ENCODE measurements around the gene HK2.

- TF ChIP-seq, protein P1, sequence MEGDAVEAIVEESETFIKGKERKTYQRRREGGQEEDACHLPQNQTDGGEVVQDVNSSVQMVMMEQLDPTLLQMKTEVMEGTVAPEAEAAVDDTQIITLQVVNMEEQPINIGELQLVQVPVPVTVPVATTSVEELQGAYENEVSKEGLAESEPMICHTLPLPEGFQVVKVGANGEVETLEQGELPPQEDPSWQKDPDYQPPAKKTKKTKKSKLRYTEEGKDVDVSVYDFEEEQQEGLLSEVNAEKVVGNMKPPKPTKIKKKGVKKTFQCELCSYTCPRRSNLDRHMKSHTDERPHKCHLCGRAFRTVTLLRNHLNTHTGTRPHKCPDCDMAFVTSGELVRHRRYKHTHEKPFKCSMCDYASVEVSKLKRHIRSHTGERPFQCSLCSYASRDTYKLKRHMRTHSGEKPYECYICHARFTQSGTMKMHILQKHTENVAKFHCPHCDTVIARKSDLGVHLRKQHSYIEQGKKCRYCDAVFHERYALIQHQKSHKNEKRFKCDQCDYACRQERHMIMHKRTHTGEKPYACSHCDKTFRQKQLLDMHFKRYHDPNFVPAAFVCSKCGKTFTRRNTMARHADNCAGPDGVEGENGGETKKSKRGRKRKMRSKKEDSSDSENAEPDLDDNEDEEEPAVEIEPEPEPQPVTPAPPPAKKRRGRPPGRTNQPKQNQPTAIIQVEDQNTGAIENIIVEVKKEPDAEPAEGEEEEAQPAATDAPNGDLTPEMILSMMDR (IDR thresholded peaks at IDR 0.05; ENCODE audit: borderline replicate concordance, extremely low read depth, low read length, poor library complexity, severe bottlenecking): no peak
- TF ChIP-seq EZH2 (IDR thresholded peaks at IDR 0.05; ENCODE audit: borderline replicate concordance, low read depth, low read length, severe bottlenecking): no peak
Measured at GRCh38 chr2:74938264-74938663, 104.3 kb downstream of the HK2 start.

Measured in DND-41 (cell line).